ENCODE results near the gene CSRNP3.

Gene CSRNP3

GRCh38 chr2:165474619-165475276 lies 5.2 kb downstream of the CSRNP3 start:
- H3K4me3 ChIP-seq (ENCODE audit: control insufficient read depth, low read depth, low read length) = no peak overlapping the region
- no peak for TF ChIP-seq CTCF (conservative IDR thresholded peaks at IDR 0.05; ENCODE audit: control insufficient read depth, insufficient read depth, low read depth, low read length)
- no peak for DNase-seq (ENCODE audit: low read depth)

- no peak for TF ChIP-seq CTCF (conservative IDR thresholded peaks at IDR 0.05; ENCODE audit: control insufficient read depth, insufficient read depth, low read depth, low read length)
- H3K4me3 ChIP-seq (ENCODE audit: control insufficient read depth, low read depth, low read length) = no peak overlapping the region
- DNase-seq (ENCODE audit: low read depth) = no peak
Observed at GRCh38 chr2:165475277-165476004, 5.9 kb downstream of the CSRNP3 start.

GRCh38 chr2:165479856-165480255 lies 10.4 kb downstream of the CSRNP3 start:
- DNase-seq (ENCODE audit: low read depth) = no peak
- H3K4me3 ChIP-seq (ENCODE audit: control insufficient read depth, low read depth, low read length) = no peak overlapping the region
- TF ChIP-seq CTCF (conservative IDR thresholded peaks at IDR 0.05; ENCODE audit: control insufficient read depth, insufficient read depth, low read depth, low read length) = no peak

- no peak overlapping the region for H3K4me3 ChIP-seq (ENCODE audit: control insufficient read depth, low read depth, low read length)
- no peak for DNase-seq (ENCODE audit: low read depth)
- no peak for TF ChIP-seq CTCF (conservative IDR thresholded peaks at IDR 0.05; ENCODE audit: control insufficient read depth, insufficient read depth, low read depth, low read length)
Observed at GRCh38 chr2:165494573-165494972, 25.1 kb downstream of the CSRNP3 start.

GRCh38 chr2:165497659-165498317 lies 28.3 kb downstream of the CSRNP3 start:
- no peak for DNase-seq (ENCODE audit: low read depth)
- no peak for TF ChIP-seq CTCF (conservative IDR thresholded peaks at IDR 0.05; ENCODE audit: control insufficient read depth, insufficient read depth, low read depth, low read length)
- no peak overlapping the region for H3K4me3 ChIP-seq (ENCODE audit: control insufficient read depth, low read depth, low read length)

GRCh38 chr2:165499131-165499530 lies 29.6 kb downstream of the CSRNP3 start:
- no peak for TF ChIP-seq CTCF (conservative IDR thresholded peaks at IDR 0.05; ENCODE audit: control insufficient read depth, insufficient read depth, low read depth, low read length)
- H3K4me3 ChIP-seq (ENCODE audit: control insufficient read depth, low read depth, low read length) = no peak overlapping the region
- DNase-seq (ENCODE audit: low read depth) = no peak

Data from fibroblast of mammary gland (primary cell).